Measurements from ENCODE around the gene GREB1L.
"Not testable (repeated sequence)": the region's sequence is repeated elsewhere in the genome, so short reads cannot be mapped to it uniquely, and the experiment has no call there.

The GREB1L gene

DNA sequence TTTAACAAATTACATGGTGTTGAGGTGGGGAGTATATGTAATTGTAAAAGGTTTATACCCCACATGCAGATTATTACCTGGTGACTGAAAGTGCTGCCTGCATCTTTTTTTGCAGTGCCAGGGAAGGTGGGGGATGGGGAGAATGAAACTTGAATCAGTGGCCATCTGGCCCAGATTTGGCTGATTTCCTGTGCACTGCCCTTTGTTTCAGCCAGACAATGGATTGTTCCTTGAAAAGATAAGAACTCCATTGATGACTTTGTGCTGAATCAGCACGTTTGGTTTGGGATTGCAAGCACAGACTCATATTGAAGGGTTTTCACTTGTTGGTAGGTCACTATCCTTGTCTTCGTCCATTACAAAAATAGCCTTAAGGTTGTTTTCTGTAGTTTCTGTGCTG, 20.9 kb downstream of the GREB1L start:
- no peak overlapping the region for H3K4me3 ChIP-seq (ENCODE audit: low read depth, low read length)

GRCh38 chr18:21264651-21265050, 22.6 kb downstream of the GREB1L start:
- no peaks in the 10 kb centered on the region for H3K79me2 ChIP-seq (ENCODE audit: control insufficient read depth, insufficient read depth, low read length, unreplicated experiment)
- H3K4me3 ChIP-seq (ENCODE audit: low read depth, low read length), result no peak overlapping the region
- peaks cover 20% of the 10 kb centered on the region for H3K4me1 ChIP-seq (ENCODE audit: control insufficient read depth, insufficient read depth, low read length, unreplicated experiment)
- H3K27me3 ChIP-seq (ENCODE audit: insufficient read depth, low read length), result no peaks in the 10 kb centered on the region
- no peaks in the 10 kb centered on the region for H3K36me3 ChIP-seq (ENCODE audit: insufficient read depth, low read length)
- H3K27ac ChIP-seq (ENCODE audit: low read depth, low read length), result no peak overlapping the region
- H2AFZ ChIP-seq (ENCODE audit: low read length, unreplicated experiment), result no peak overlapping the region

More for the DNA sequence above, 20.9 kb downstream of the GREB1L start:
- peaks cover 20% of the 10 kb centered on the region for H3K4me1 ChIP-seq (ENCODE audit: control insufficient read depth, insufficient read depth, low read length, unreplicated experiment)
- H3K79me2 ChIP-seq (ENCODE audit: control insufficient read depth, insufficient read depth, low read length, unreplicated experiment), result no peaks in the 10 kb centered on the region
- H2AFZ ChIP-seq (ENCODE audit: low read length, unreplicated experiment), result no peak overlapping the region
- no peak overlapping the region for H3K27ac ChIP-seq (ENCODE audit: low read depth, low read length)
- H3K36me3 ChIP-seq (ENCODE audit: insufficient read depth, low read length), result no peaks in the 10 kb centered on the region
- H3K27me3 ChIP-seq (ENCODE audit: insufficient read depth, low read length), result no peaks in the 10 kb centered on the region

GRCh38 chr18:21265971-21266673, 24.1 kb downstream of the GREB1L start:
- Histone ChIP-seq H3K79me2 (ENCODE audit: control insufficient read depth, insufficient read depth, low read length, unreplicated experiment) (no peaks in the 10 kb centered on the region), H2AFZ (ENCODE audit: low read length, unreplicated experiment) (no peak overlapping the region), H3K4me1 (ENCODE audit: control insufficient read depth, insufficient read depth, low read length, unreplicated experiment) (peaks cover 32% of the 10 kb centered on the region), H3K36me3 (ENCODE audit: insufficient read depth, low read length) (no peaks in the 10 kb centered on the region), H3K27ac (ENCODE audit: low read depth, low read length) (no peak overlapping the region), H3K27me3 (ENCODE audit: insufficient read depth, low read length) (no peaks in the 10 kb centered on the region), H3K4me3 (ENCODE audit: low read depth, low read length) (no peak overlapping the region)

DNA sequence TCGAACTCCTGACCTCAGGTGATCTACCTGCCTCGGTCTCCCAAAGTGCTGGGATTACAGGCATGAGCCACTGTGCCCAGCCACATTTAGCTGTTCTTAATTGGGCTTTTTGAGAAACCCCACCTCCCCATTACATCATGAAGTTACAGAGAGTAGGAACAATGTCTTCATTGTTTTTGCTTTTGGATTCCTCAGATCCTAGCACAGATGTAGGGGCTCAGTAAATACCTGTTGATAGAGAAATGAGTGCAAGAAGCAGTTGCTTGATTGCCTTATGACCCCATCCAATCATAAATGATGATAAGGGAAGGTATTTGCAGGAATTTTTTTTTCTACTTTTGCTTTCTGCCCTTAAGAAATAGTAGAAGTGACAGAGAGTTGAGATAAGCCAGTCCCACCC, 25.4 kb downstream of the GREB1L start:
- no peaks in the 10 kb centered on the region for H3K36me3 ChIP-seq (ENCODE audit: insufficient read depth, low read length)
- no peak overlapping the region for H3K4me3 ChIP-seq (ENCODE audit: low read depth, low read length)
- no peaks in the 10 kb centered on the region for H3K27me3 ChIP-seq (ENCODE audit: insufficient read depth, low read length)
- peaks cover 42% of the 10 kb centered on the region for H3K4me1 ChIP-seq (ENCODE audit: control insufficient read depth, insufficient read depth, low read length, unreplicated experiment)
- H3K27ac ChIP-seq (ENCODE audit: low read depth, low read length), result no peak overlapping the region
- H3K79me2 ChIP-seq (ENCODE audit: control insufficient read depth, insufficient read depth, low read length, unreplicated experiment), result no peaks in the 10 kb centered on the region
- no peak overlapping the region for H2AFZ ChIP-seq (ENCODE audit: low read length, unreplicated experiment)

DNA sequence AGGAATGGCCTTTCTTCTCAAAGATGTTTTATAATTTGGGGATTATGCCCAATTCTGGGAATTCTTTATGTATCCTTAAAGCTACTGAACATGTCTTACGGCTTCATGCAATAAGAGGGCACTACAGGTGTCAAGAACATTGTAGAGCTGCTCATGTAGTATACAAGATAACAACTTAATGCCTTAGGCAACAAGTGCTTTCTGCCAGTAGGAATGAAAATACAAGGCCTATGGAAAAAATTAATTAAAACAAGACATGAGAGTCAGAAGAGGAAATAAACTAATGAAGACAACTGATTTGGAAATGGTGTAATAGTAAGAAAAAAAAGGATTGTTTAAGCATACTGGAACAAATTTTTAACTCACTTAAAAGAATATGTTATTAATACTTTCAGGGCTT, 27.3 kb downstream of the GREB1L start:
- no peaks in the 10 kb centered on the region for H3K79me2 ChIP-seq (ENCODE audit: control insufficient read depth, insufficient read depth, low read length, unreplicated experiment)
- H3K36me3 ChIP-seq (ENCODE audit: insufficient read depth, low read length), result no peaks in the 10 kb centered on the region
- H2AFZ ChIP-seq (ENCODE audit: low read length, unreplicated experiment), result no peak overlapping the region
- H3K4me3 ChIP-seq (ENCODE audit: low read depth, low read length), result no peak overlapping the region
- no peaks in the 10 kb centered on the region for H3K27me3 ChIP-seq (ENCODE audit: insufficient read depth, low read length)
- no peak overlapping the region for H3K27ac ChIP-seq (ENCODE audit: low read depth, low read length)
- H3K4me1 ChIP-seq (ENCODE audit: control insufficient read depth, insufficient read depth, low read length, unreplicated experiment), result peaks cover 28% of the 10 kb centered on the region

GRCh38 chr18:21270453-21270852, 28.4 kb downstream of the GREB1L start:
- Histone ChIP-seq H3K4me3 (ENCODE audit: low read depth, low read length) (no peak overlapping the region), H3K4me1 (ENCODE audit: control insufficient read depth, insufficient read depth, low read length, unreplicated experiment) (peaks cover 24% of the 10 kb centered on the region), H3K27me3 (ENCODE audit: insufficient read depth, low read length) (no peaks in the 10 kb centered on the region), H3K36me3 (ENCODE audit: insufficient read depth, low read length) (no peaks in the 10 kb centered on the region), H3K79me2 (ENCODE audit: control insufficient read depth, insufficient read depth, low read length, unreplicated experiment) (no peaks in the 10 kb centered on the region), H2AFZ (ENCODE audit: low read length, unreplicated experiment) (no peak overlapping the region), H3K27ac (ENCODE audit: low read depth, low read length) (peak overlapping the region; percentile 79)

GRCh38 chr18:21272016-21272579, 30.1 kb downstream of the GREB1L start:
- H3K27ac ChIP-seq (ENCODE audit: low read depth, low read length), result no peak overlapping the region
- no peaks in the 10 kb centered on the region for H3K79me2 ChIP-seq (ENCODE audit: control insufficient read depth, insufficient read depth, low read length, unreplicated experiment)
- H3K27me3 ChIP-seq (ENCODE audit: insufficient read depth, low read length), result no peaks in the 10 kb centered on the region
- H2AFZ ChIP-seq (ENCODE audit: low read length, unreplicated experiment), result no peak overlapping the region
- peaks cover 24% of the 10 kb centered on the region for H3K4me1 ChIP-seq (ENCODE audit: control insufficient read depth, insufficient read depth, low read length, unreplicated experiment)
- no peak overlapping the region for H3K4me3 ChIP-seq (ENCODE audit: low read depth, low read length)
- no peaks in the 10 kb centered on the region; the same call in 1 of the 2 replicates for H3K36me3 ChIP-seq (ENCODE audit: insufficient read depth, low read length)

DNA sequence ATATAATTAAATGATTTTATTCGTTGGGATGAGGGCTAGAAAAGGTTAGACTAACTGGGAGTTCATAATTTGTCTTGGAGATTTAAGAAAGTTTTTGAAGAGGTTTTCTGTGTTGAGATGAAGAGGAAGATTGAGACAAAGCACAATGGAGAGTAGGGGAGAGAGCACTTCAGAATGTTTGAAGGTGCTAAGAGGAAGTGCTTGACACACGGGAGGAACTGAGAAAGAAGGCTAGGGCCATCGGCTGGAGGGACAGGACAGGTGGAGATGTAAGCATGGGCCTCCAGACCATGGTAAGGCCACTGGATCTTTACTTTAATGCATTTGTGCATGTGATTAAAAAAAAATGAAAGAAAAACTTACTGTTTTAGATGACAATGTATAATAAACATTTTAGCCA, 31.5 kb downstream of the GREB1L start:
- Histone ChIP-seq H3K36me3 (ENCODE audit: insufficient read depth, low read length) (no peaks in the 10 kb centered on the region; the same call in 1 of the 2 replicates), H3K79me2 (ENCODE audit: control insufficient read depth, insufficient read depth, low read length, unreplicated experiment) (no peaks in the 10 kb centered on the region), H3K4me3 (ENCODE audit: low read depth, low read length) (no peak overlapping the region), H3K27me3 (ENCODE audit: insufficient read depth, low read length) (no peaks in the 10 kb centered on the region), H3K27ac (ENCODE audit: low read depth, low read length) (no peak overlapping the region), H2AFZ (ENCODE audit: low read length, unreplicated experiment) (no peak overlapping the region), H3K4me1 (ENCODE audit: control insufficient read depth, insufficient read depth, low read length, unreplicated experiment) (peaks cover 24% of the 10 kb centered on the region)

- H3K79me2 ChIP-seq (ENCODE audit: control insufficient read depth, insufficient read depth, low read length, unreplicated experiment), result no peaks in the 10 kb centered on the region
- H2AFZ ChIP-seq (ENCODE audit: low read length, unreplicated experiment), result no peak overlapping the region
Observed at GRCh38 chr18:21275645-21276044, 33.6 kb downstream of the GREB1L start.

DNA sequence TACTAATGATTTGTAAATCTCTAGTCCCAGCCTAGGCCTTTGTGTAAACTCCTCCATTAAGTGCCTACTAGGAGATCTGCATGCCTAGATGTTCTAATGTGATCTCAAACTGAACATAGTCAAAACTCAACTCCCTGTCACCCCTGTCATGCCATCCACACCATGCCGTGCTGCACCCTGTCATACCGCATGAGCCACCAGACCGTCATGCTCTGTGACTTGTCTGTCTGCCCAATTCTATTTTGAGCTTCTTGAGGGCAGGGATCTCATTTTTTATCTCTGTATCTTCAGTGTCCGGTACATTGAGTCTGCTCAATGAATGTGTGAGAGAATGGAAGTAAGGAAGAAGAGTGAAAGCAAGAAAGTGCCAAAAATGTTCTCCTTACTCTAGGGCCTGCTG, 35.5 kb downstream of the GREB1L start:
- H3K4me1 ChIP-seq (ENCODE audit: control insufficient read depth, insufficient read depth, low read length, unreplicated experiment), result peaks cover under 1% of the 10 kb centered on the region
- no peaks in the 10 kb centered on the region for H3K79me2 ChIP-seq (ENCODE audit: control insufficient read depth, insufficient read depth, low read length, unreplicated experiment)
- H3K36me3 ChIP-seq (ENCODE audit: insufficient read depth, low read length), result no peaks in the 10 kb centered on the region; the same call in 1 of the 2 replicates
- no peaks in the 10 kb centered on the region for H3K27me3 ChIP-seq (ENCODE audit: insufficient read depth, low read length)
- no peak overlapping the region for H2AFZ ChIP-seq (ENCODE audit: low read length, unreplicated experiment)
- H3K4me3 ChIP-seq (ENCODE audit: low read depth, low read length), result no peak overlapping the region
- no peak overlapping the region for H3K27ac ChIP-seq (ENCODE audit: low read depth, low read length)

More at GRCh38 chr18:21275645-21276044, 33.6 kb downstream of the GREB1L start:
- no peaks in the 10 kb centered on the region for H3K27me3 ChIP-seq (ENCODE audit: insufficient read depth, low read length)
- H3K27ac ChIP-seq (ENCODE audit: low read depth, low read length), result no peak overlapping the region
- H3K36me3 ChIP-seq (ENCODE audit: insufficient read depth, low read length), result no peaks in the 10 kb centered on the region; the same call in 1 of the 2 replicates
- H3K4me3 ChIP-seq (ENCODE audit: low read depth, low read length), result no peak overlapping the region
- peaks cover 17% of the 10 kb centered on the region for H3K4me1 ChIP-seq (ENCODE audit: control insufficient read depth, insufficient read depth, low read length, unreplicated experiment)

GRCh38 chr18:21278218-21278617, 36.2 kb downstream of the GREB1L start:
- H3K79me2 ChIP-seq (ENCODE audit: control insufficient read depth, insufficient read depth, low read length, unreplicated experiment); H3K4me3 ChIP-seq (ENCODE audit: low read depth, low read length); H3K27ac ChIP-seq (ENCODE audit: low read depth, low read length); H3K36me3 ChIP-seq (ENCODE audit: insufficient read depth, low read length); H3K4me1 ChIP-seq (ENCODE audit: control insufficient read depth, insufficient read depth, low read length, unreplicated experiment); H2AFZ ChIP-seq (ENCODE audit: low read length, unreplicated experiment); H3K27me3 ChIP-seq (ENCODE audit: insufficient read depth, low read length): not testable (repeated sequence)

All from ACC112 (cell line).